ENCODE data around the gene HPS1.

- TF ChIP-seq, protein P1, sequence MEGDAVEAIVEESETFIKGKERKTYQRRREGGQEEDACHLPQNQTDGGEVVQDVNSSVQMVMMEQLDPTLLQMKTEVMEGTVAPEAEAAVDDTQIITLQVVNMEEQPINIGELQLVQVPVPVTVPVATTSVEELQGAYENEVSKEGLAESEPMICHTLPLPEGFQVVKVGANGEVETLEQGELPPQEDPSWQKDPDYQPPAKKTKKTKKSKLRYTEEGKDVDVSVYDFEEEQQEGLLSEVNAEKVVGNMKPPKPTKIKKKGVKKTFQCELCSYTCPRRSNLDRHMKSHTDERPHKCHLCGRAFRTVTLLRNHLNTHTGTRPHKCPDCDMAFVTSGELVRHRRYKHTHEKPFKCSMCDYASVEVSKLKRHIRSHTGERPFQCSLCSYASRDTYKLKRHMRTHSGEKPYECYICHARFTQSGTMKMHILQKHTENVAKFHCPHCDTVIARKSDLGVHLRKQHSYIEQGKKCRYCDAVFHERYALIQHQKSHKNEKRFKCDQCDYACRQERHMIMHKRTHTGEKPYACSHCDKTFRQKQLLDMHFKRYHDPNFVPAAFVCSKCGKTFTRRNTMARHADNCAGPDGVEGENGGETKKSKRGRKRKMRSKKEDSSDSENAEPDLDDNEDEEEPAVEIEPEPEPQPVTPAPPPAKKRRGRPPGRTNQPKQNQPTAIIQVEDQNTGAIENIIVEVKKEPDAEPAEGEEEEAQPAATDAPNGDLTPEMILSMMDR (IDR thresholded peaks at IDR 0.05): no peak
- no peak for TF ChIP-seq POLR2A (IDR thresholded peaks at IDR 0.05)
Measured at GRCh38 chr10:98488669-98489430, 42.1 kb upstream of the HPS1 start.

Measured in heart left ventricle (tissue), 13 donors.